ENCODE measurements around the gene CACNA1D. TPM values are rescaled to one million over a fixed set of nuclear protein-coding genes. Genes with fewer than 3 reads are reported as not detected.

The CACNA1D gene
- total RNA-seq, 1 experiment from 2014 or later = 1.1 TPM

DNA sequence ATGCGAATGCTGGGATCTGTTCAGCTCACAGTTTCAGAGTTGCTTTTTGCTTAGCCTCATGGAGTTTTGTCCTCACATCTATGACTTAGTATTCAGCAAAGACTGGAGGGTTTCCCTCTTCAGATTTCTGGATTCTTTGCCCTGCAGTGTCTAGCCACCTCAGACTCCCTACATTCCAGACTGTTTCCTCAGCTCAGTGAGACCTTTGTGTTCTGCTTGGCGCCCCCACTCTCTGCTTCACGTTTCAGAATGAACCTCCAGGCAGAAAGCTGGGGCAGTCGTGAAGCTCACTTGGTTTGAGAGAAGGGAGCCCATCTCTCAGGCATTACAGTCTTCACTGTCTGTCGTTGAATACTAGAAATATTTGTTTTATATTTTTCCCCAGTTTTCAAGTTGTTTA lies 118.1 kb downstream of the CACNA1D start:
- Histone ChIP-seq H3K4me1 (ENCODE audit: control insufficient read depth in 1 of 2, insufficient read depth in 2 of 2, low read length in 2 of 2) (no peaks in the 10 kb centered on the region), H3K9me2 (ENCODE audit: insufficient read depth) (no peaks in the 10 kb centered on the region), H3K36me3 (ENCODE audit: control insufficient read depth in 1 of 2, insufficient read depth in 2 of 2, low read length in 2 of 2) (no peaks in the 10 kb centered on the region), H3K9me3 (ENCODE audit: control insufficient read depth in 1 of 2, insufficient read depth in 1 of 2, low read depth in 1 of 2, low read length in 2 of 2) (no peaks in the 10 kb centered on the region), H3K79me2 (ENCODE audit: insufficient read depth, low read length) (no peaks in the 10 kb centered on the region), H3K27me3 (ENCODE audit: insufficient read depth, low read length) (peaks cover 57% of the 10 kb centered on the region), H3K4me3 (replicated peaks in 1 of 2; ENCODE audit: low read depth in 1 of 2, low read length in 2 of 2) (no peak overlapping the region), H2AFZ (ENCODE audit: low read depth, low read length, poor library complexity, severe bottlenecking) (no peak overlapping the region), H3K27ac (ENCODE audit: low read depth, low read length) (no peak overlapping the region), H3K4me2 (ENCODE audit: low read length) (no peak overlapping the region), H4K20me1 (ENCODE audit: insufficient read depth) (no peaks in the 10 kb centered on the region), H3K9ac (ENCODE audit: low read length) (no peak overlapping the region)
- BruUV-seq (replicated peaks) = no TSS peak
- TF ChIP-seq, protein P1, sequence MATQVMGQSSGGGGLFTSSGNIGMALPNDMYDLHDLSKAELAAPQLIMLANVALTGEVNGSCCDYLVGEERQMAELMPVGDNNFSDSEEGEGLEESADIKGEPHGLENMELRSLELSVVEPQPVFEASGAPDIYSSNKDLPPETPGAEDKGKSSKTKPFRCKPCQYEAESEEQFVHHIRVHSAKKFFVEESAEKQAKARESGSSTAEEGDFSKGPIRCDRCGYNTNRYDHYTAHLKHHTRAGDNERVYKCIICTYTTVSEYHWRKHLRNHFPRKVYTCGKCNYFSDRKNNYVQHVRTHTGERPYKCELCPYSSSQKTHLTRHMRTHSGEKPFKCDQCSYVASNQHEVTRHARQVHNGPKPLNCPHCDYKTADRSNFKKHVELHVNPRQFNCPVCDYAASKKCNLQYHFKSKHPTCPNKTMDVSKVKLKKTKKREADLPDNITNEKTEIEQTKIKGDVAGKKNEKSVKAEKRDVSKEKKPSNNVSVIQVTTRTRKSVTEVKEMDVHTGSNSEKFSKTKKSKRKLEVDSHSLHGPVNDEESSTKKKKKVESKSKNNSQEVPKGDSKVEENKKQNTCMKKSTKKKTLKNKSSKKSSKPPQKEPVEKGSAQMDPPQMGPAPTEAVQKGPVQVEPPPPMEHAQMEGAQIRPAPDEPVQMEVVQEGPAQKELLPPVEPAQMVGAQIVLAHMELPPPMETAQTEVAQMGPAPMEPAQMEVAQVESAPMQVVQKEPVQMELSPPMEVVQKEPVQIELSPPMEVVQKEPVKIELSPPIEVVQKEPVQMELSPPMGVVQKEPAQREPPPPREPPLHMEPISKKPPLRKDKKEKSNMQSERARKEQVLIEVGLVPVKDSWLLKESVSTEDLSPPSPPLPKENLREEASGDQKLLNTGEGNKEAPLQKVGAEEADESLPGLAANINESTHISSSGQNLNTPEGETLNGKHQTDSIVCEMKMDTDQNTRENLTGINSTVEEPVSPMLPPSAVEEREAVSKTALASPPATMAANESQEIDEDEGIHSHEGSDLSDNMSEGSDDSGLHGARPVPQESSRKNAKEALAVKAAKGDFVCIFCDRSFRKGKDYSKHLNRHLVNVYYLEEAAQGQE (IDR thresholded peaks at IDR 0.05; ENCODE audit: low read depth) = no peak
- TF ChIP-seq EZH2 (IDR thresholded peaks at IDR 0.05) (no peak), EGR1 (IDR thresholded peaks at IDR 0.05; ENCODE audit: low read depth) (no peak)
- DNase-seq (ENCODE audit: low read depth, low spot score) (no peak), ATAC-seq (no peak)
- intact Hi-C loops (cut with micrococcal nuclease) = no loop called here
- CTCF ChIA-PET = no interaction called here
- POLR2A ChIA-PET = no interaction called here
- RAD21 ChIA-PET (ENCODE audit: low non-redundant PET in 1 of 2, low total read pairs in 2 of 2, uncharacterized antibody in 2 of 2, unreplicated experiment in 2 of 2) = no interaction called here

DNA sequence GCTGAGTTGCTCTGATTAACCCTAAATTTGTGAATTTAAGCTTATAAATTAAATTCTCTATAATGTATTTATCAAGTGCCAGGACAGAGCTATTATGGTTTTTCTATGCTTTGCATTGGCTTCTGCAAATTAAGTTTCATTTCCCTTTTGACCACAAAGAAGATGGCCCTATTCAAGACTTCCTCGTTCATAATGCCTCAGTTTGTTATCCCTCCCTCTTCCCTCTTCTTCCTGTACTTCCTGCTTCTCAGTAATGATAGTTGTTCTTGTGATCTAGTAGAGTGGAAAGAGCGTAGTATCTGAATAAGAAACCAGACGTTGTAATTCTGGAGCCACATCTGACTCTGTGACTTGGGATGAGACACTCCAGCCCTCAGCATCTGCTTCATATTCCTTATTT lies 118.7 kb downstream of the CACNA1D start:
- DNase-seq (ENCODE audit: low read depth, low spot score) (no peak), ATAC-seq (no peak)
- ChIA-PET RAD21 (ENCODE audit: low non-redundant PET in 1 of 2, low total read pairs in 2 of 2, uncharacterized antibody in 2 of 2, unreplicated experiment in 2 of 2) (no interaction called here), POLR2A (no interaction called here), CTCF (no interaction called here)
- Histone ChIP-seq H3K4me3 (replicated peaks in 1 of 2; ENCODE audit: low read depth in 1 of 2, low read length in 2 of 2) (no peak overlapping the region), H3K4me1 (ENCODE audit: control insufficient read depth in 1 of 2, insufficient read depth in 2 of 2, low read length in 2 of 2) (no peaks in the 10 kb centered on the region), H4K20me1 (ENCODE audit: insufficient read depth) (no peaks in the 10 kb centered on the region), H3K36me3 (ENCODE audit: control insufficient read depth in 1 of 2, insufficient read depth in 2 of 2, low read length in 2 of 2) (no peaks in the 10 kb centered on the region), H3K27me3 (ENCODE audit: insufficient read depth, low read length) (peaks cover 63% of the 10 kb centered on the region), H3K79me2 (ENCODE audit: insufficient read depth, low read length) (no peaks in the 10 kb centered on the region), H3K4me2 (ENCODE audit: low read length) (no peak overlapping the region), H3K9ac (ENCODE audit: low read length) (no peak overlapping the region), H3K27ac (ENCODE audit: low read depth, low read length) (no peak overlapping the region), H3K9me3 (ENCODE audit: control insufficient read depth in 1 of 2, insufficient read depth in 1 of 2, low read depth in 1 of 2, low read length in 2 of 2) (no peaks in the 10 kb centered on the region), H2AFZ (ENCODE audit: low read depth, low read length, poor library complexity, severe bottlenecking) (no peak overlapping the region), H3K9me2 (ENCODE audit: insufficient read depth) (no peaks in the 10 kb centered on the region)
- no TSS peak for BruUV-seq (replicated peaks)
- intact Hi-C loops (cut with micrococcal nuclease) = no loop called here
- no peak for TF ChIP-seq SIN3A (IDR thresholded peaks at IDR 0.05; ENCODE audit: low read depth)
- no peak for TF ChIP-seq POLR2AphosphoS5 (IDR thresholded peaks at IDR 0.05; ENCODE audit: low read depth, low read length)
- TF ChIP-seq, protein P2, sequence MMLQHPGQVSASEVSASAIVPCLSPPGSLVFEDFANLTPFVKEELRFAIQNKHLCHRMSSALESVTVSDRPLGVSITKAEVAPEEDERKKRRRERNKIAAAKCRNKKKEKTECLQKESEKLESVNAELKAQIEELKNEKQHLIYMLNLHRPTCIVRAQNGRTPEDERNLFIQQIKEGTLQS (IDR thresholded peaks at IDR 0.05) = no peak
- TF ChIP-seq ZFX (IDR thresholded peaks at IDR 0.05) = no peak
- TF ChIP-seq ZNF274 (IDR thresholded peaks at IDR 0.05; ENCODE audit: low read depth, low read length) = no peak
- no peak for TF ChIP-seq SRF (IDR thresholded peaks at IDR 0.05; ENCODE audit: low read depth)
- no peak for TF ChIP-seq RAD21 (IDR thresholded peaks at IDR 0.05; ENCODE audit: low read depth)
- TF ChIP-seq FOSL1 (IDR thresholded peaks at IDR 0.05; ENCODE audit: low read depth) = no peak
- no peak for TF ChIP-seq TCF7L2 (IDR thresholded peaks at IDR 0.05; ENCODE audit: borderline replicate concordance, extremely low read depth, insufficient read depth, insufficient read length)
- TF ChIP-seq EGR1 (IDR thresholded peaks at IDR 0.05; ENCODE audit: low read depth) = no peak
- no peak for TF ChIP-seq EZH2 (IDR thresholded peaks at IDR 0.05)
- TF ChIP-seq JUND (IDR thresholded peaks at IDR 0.05) = no peak
- TF ChIP-seq ELF1 (IDR thresholded peaks at IDR 0.05; ENCODE audit: borderline replicate concordance, low read depth) = no peak
- TF ChIP-seq, protein P3, sequence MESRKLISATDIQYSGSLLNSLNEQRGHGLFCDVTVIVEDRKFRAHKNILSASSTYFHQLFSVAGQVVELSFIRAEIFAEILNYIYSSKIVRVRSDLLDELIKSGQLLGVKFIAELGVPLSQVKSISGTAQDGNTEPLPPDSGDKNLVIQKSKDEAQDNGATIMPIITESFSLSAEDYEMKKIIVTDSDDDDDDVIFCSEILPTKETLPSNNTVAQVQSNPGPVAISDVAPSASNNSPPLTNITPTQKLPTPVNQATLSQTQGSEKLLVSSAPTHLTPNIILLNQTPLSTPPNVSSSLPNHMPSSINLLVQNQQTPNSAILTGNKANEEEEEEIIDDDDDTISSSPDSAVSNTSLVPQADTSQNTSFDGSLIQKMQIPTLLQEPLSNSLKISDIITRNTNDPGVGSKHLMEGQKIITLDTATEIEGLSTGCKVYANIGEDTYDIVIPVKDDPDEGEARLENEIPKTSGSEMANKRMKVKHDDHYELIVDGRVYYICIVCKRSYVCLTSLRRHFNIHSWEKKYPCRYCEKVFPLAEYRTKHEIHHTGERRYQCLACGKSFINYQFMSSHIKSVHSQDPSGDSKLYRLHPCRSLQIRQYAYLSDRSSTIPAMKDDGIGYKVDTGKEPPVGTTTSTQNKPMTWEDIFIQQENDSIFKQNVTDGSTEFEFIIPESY (IDR thresholded peaks at IDR 0.05; ENCODE audit: extremely low read depth, insufficient replicate concordance, low read length) = no peak
- TF ChIP-seq POLR2A (IDR thresholded peaks at IDR 0.05; ENCODE audit: borderline replicate concordance, extremely low read depth, insufficient read depth, insufficient read length) = no peak
- TF ChIP-seq YY1 (IDR thresholded peaks at IDR 0.05; ENCODE audit: extremely low read depth, insufficient replicate concordance, low read depth, low read length) = no peak

All from HCT116 (cell line).